Loucy (cell line): ENCODE measurements around the gene APPBP2.

Source experiments
- CTCF ChIP-seq: fragments of 200-600 bp; sonication (generic); conservative IDR thresholded peaks from 2 replicates; pipeline ENCODE4 v1.5.1; 2014; ENCODE audit warnings: mild to moderate bottlenecking, antibody characterized with exemption, low read length
- EZH2phosphoT487 ChIP-seq: fragments of 200-600 bp; IDR thresholded peaks from 2 replicates; pipeline ENCODE4 v1.6.1; 2018; ENCODE audit warnings: antibody characterized with exemption, mild to moderate bottlenecking, moderate library complexity, borderline replicate concordance

- TF ChIP-seq CTCF (no peak), EZH2phosphoT487 (no peak)
Measured at GRCh38 chr17:60565233-60565632, 39.2 kb upstream of the APPBP2 start.
